Stimulated activated CD8-positive, alpha-beta memory T cell treated with anti-CD3 and anti-CD28 coated beads, Interleukin-4, amount 100 ng/mL, for 48 hours (primary cell): ENCODE results near the gene TOMM7.
A peak's percentile ranks its signal among the peaks of the same experiment; 100 is the strongest.
"Not testable (repeated sequence)": the region's sequence is repeated elsewhere in the genome, so short reads cannot be mapped to it uniquely, and the experiment has no call there.

Experiments
- DNase-seq: peaks from one replicate; pipeline ENCODE4 v3.0.0-alpha.2; 2020

Gene TOMM7

GRCh38 chr7:22853138-22853537, 30.5 kb upstream of the TOMM7 start:
- DNase-seq: no peak

GRCh38 chr7:22851145-22851544, 28.5 kb upstream of the TOMM7 start:
- no peak for DNase-seq

GRCh38 chr7:22850394-22850793, 27.7 kb upstream of the TOMM7 start:
- not testable (repeated sequence) for DNase-seq

- no peak for DNase-seq
These were observed 27.0 kb upstream of the TOMM7 start for GRCh38 chr7:22849662-22850061.

GRCh38 chr7:22849172-22849571, 26.5 kb upstream of the TOMM7 start:
- DNase-seq: no peak

- no peak for DNase-seq
These were observed 24.3 kb upstream of the TOMM7 start for GRCh38 chr7:22846961-22847360.

- DNase-seq: no peak
These were observed 22.7 kb upstream of the TOMM7 start for GRCh38 chr7:22845221-22845834.

- DNase-seq: no peak
These were observed 21.1 kb upstream of the TOMM7 start for GRCh38 chr7:22843681-22844309.

- no peak for DNase-seq
These were observed 20.3 kb upstream of the TOMM7 start for GRCh38 chr7:22842973-22843372.

- DNase-seq: no peak
These were observed 19.8 kb upstream of the TOMM7 start for GRCh38 chr7:22842383-22842941.

- no peak for DNase-seq
These were observed 19.3 kb upstream of the TOMM7 start for GRCh38 chr7:22841954-22842353.

GRCh38 chr7:22837308-22837707, 14.7 kb upstream of the TOMM7 start:
- no peak for DNase-seq

- not testable (repeated sequence) for DNase-seq
These were observed 13.9 kb upstream of the TOMM7 start for GRCh38 chr7:22836506-22836905.

- DNase-seq: no peak
These were observed 11.3 kb upstream of the TOMM7 start for GRCh38 chr7:22833957-22834356.

GRCh38 chr7:22833113-22833855, 10.6 kb upstream of the TOMM7 start:
- DNase-seq: no peak

- DNase-seq: no peak
These were observed 9.8 kb upstream of the TOMM7 start for GRCh38 chr7:22832401-22832800.

GRCh38 chr7:22831602-22832305, 9.1 kb upstream of the TOMM7 start:
- DNase-seq: no peak

GRCh38 chr7:22827563-22827962, 4.9 kb upstream of the TOMM7 start:
- no peak for DNase-seq

- DNase-seq: no peak
These were observed 3.9 kb upstream of the TOMM7 start for GRCh38 chr7:22826593-22826992.

GRCh38 chr7:22824760-22825159, 2.1 kb upstream of the TOMM7 start:
- DNase-seq: no peak

GRCh38 chr7:22823142-22823497, 471 bp upstream of the TOMM7 start:
- no peak for DNase-seq

- peak; percentile 31 for DNase-seq
These were observed 755 bp downstream of the TOMM7 start for GRCh38 chr7:22821702-22822485.

- no peak for DNase-seq
These were observed 3.2 kb downstream of the TOMM7 start for GRCh38 chr7:22819476-22819875.
